GM23338 (cell line): ENCODE results near the gene TYRO3. TPM values are rescaled to one million over a fixed set of nuclear protein-coding genes. Genes with fewer than 3 reads are reported as not detected.

ENCODE experiments used
- CREB1 ChIP-seq: fragments of 250-450 bp; sonication (Bioruptor Pico); IDR thresholded peaks from 2 replicates; pipeline ENCODE4 v1.5.0; 2020; ENCODE audit warnings: low read depth, mild to moderate bottlenecking, moderate library complexity
- JUNB ChIP-seq: IDR thresholded peaks from one replicate; pipeline ENCODE4 v1.6.1; 2016; ENCODE audit warnings: antibody characterized with exemption; ENCODE audit not compliant: unreplicated experiment
- POLR2AphosphoS5 ChIP-seq: IDR thresholded peaks from 2 replicates; pipeline ENCODE4 v1.6.1; 2016; ENCODE audit warnings: antibody characterized with exemption, low read depth
- REST ChIP-seq: IDR thresholded peaks from one replicate; pipeline ENCODE4 v1.6.1; 2018; ENCODE audit warnings: antibody characterized with exemption; ENCODE audit not compliant: unreplicated experiment
- ZNF114 ChIP-seq: fragments of 250-450 bp; sonication (Bioruptor Pico); IDR thresholded peaks from 2 replicates; pipeline ENCODE4 v1.5.0; 2020; ENCODE audit warnings: mild to moderate bottlenecking, moderate library complexity
- ZNF331 ChIP-seq: fragments of 250-450 bp; sonication (Bioruptor Pico); IDR thresholded peaks from 2 replicates; pipeline ENCODE4 v1.5.0; 2020; ENCODE audit warnings: low read depth, mild to moderate bottlenecking, moderate library complexity
- polyA plus RNA-seq: library from polyadenylated mRNA; unstranded; fragments of >200 nt; fragmentation: Nextera tagmentation; extraction: Ambion mirVana; gene quantifications from 2 replicates; pipeline ENCODE4 v1.2.1, GENCODE V29; 2016
- total RNA-seq: library from RNA; depleted of rRNA; stranded (reverse); fragments of >200 nt; shearing (Covaris generic); gene quantifications from 2 replicates; pipeline ENCODE4 v1.2.3, GENCODE V29; 2014
- TF ChIP-seq, protein P1 (sequence below): fragments of 250-450 bp; sonication (Bioruptor Pico); IDR thresholded peaks from 2 replicates; pipeline ENCODE4 v1.5.0; 2020; ENCODE audit warnings: mild to moderate bottlenecking, moderate library complexity

Gene TYRO3
- total and polyA plus RNA-seq, 2 experiments from 2014 or later, result 32.6 to 61.0 TPM

GRCh38 chr15:41543521-41543870 is 15.5 kb upstream of the TYRO3 start (continued):
- TF ChIP-seq, protein P1, sequence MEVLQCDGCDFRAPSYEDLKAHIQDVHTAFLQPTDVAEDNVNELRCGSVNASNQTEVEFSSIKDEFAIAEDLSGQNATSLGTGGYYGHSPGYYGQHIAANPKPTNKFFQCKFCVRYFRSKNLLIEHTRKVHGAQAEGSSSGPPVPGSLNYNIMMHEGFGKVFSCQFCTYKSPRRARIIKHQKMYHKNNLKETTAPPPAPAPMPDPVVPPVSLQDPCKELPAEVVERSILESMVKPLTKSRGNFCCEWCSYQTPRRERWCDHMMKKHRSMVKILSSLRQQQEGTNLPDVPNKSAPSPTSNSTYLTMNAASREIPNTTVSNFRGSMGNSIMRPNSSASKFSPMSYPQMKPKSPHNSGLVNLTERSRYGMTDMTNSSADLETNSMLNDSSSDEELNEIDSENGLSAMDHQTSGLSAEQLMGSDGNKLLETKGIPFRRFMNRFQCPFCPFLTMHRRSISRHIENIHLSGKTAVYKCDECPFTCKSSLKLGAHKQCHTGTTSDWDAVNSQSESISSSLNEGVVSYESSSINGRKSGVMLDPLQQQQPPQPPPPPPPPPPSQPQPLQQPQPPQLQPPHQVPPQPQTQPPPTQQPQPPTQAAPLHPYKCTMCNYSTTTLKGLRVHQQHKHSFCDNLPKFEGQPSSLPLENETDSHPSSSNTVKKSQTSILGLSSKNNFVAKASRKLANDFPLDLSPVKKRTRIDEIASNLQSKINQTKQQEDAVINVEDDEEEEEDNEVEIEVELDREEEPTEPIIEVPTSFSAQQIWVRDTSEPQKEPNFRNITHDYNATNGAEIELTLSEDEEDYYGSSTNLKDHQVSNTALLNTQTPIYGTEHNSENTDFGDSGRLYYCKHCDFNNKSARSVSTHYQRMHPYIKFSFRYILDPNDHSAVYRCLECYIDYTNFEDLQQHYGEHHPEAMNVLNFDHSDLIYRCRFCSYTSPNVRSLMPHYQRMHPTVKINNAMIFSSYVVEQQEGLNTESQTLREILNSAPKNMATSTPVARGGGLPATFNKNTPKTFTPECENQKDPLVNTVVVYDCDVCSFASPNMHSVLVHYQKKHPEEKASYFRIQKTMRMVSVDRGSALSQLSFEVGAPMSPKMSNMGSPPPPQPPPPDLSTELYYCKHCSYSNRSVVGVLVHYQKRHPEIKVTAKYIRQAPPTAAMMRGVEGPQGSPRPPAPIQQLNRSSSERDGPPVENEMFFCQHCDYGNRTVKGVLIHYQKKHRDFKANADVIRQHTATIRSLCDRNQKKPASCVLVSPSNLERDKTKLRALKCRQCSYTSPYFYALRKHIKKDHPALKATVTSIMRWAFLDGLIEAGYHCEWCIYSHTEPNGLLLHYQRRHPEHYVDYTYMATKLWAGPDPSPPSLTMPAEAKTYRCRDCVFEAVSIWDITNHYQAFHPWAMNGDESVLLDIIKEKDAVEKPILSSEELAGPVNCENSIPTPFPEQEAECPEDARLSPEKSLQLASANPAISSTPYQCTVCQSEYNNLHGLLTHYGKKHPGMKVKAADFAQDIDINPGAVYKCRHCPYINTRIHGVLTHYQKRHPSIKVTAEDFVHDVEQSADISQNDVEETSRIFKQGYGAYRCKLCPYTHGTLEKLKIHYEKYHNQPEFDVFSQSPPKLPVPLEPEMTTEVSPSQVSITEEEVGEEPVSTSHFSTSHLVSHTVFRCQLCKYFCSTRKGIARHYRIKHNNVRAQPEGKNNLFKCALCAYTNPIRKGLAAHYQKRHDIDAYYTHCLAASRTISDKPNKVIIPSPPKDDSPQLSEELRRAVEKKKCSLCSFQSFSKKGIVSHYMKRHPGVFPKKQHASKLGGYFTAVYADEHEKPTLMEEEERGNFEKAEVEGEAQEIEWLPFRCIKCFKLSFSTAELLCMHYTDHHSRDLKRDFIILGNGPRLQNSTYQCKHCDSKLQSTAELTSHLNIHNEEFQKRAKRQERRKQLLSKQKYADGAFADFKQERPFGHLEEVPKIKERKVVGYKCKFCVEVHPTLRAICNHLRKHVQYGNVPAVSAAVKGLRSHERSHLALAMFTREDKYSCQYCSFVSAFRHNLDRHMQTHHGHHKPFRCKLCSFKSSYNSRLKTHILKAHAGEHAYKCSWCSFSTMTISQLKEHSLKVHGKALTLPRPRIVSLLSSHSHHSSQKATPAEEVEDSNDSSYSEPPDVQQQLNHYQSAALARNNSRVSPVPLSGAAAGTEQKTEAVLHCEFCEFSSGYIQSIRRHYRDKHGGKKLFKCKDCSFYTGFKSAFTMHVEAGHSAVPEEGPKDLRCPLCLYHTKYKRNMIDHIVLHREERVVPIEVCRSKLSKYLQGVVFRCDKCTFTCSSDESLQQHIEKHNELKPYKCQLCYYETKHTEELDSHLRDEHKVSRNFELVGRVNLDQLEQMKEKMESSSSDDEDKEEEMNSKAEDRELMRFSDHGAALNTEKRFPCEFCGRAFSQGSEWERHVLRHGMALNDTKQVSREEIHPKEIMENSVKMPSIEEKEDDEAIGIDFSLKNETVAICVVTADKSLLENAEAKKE (CRISPR knock-in tag), result no peak
- TF ChIP-seq POLR2AphosphoS5 (no peak), ZNF331 (CRISPR knock-in tag) (no peak), JUNB (no peak), ZNF114 (CRISPR knock-in tag) (no peak), CREB1 (CRISPR knock-in tag) (no peak), REST (no peak)
